Activated CD4-positive, alpha-beta T cell treated with anti-CD3 and anti-CD28 coated beads, Interleukin-2, amount 50 U/mL, for 1 hour (primary cell): ENCODE data around the gene KHDC4.
"Not testable (repeated sequence)": the region's sequence is repeated elsewhere in the genome, so short reads cannot be mapped to it uniquely, and the experiment has no call there.

Experiments used
- DNase-seq: peaks from one replicate; pipeline ENCODE4 v3.0.0-alpha.2; 2020

The KHDC4 gene

DNA sequence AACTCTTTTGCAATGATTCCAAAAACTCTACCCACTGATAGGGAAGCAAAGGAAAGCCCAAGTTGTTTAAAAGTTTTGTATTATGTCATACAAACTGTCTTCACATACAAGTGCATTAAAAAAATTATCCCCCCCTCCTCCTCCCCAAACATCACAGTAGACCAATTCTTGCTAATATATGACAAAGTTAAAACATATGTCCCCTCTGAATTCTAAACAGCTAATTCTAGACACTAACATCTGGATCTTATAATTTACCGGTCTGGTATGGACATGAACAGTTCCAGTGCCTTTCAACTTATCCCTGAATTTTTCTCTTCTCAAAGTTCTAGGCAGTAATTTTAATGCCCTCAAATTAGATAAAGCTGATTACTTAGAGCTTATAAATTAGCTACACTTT is 36.5 kb downstream of the KHDC4 start:
- DNase-seq = no peak

DNA sequence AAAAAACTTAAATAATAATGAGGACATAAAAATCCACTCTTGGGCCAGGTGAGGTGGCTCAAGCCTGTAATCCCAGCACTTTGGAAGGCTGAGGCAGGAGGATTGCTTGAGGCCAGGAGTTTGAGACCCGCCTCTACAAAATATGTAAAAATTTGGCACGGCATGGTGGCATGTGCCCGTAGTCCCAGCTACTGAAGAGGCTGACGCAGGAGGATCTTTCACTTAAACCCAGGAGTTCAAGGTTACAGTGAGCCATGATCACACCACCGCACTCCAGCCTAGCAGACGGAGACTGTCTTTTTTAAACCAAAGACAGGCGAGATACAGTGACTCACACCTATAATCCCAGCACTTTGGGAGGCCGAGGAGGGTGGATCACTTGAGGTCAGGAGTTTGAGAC is 37.7 kb downstream of the KHDC4 start:
- not testable (repeated sequence) for DNase-seq

- DNase-seq = not testable (repeated sequence)
These were observed 38.6 kb downstream of the KHDC4 start for GRCh38 chr1:155895617-155896016.

GRCh38 chr1:155893389-155894142 is 40.6 kb downstream of the KHDC4 start:
- DNase-seq = no peak

DNA sequence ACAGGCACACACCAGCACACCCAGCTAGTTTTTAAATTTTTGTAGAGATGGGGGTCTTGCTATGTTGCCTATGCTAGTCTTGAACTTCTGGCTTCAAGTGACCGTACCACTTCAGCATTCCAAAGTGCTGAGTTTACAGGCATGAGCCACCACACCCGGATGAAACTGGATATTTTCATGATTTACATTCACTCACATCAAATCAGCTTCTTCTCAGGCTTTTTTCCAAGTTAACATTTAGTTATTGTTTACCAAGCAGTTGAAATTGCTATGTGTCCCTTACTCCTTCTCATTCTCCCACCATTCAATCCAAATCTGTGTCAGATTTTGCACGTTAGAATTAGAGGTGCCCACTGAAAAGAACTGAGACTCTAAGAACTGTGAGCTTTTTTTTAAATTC is 41.4 kb downstream of the KHDC4 start:
- no peak for DNase-seq

DNA sequence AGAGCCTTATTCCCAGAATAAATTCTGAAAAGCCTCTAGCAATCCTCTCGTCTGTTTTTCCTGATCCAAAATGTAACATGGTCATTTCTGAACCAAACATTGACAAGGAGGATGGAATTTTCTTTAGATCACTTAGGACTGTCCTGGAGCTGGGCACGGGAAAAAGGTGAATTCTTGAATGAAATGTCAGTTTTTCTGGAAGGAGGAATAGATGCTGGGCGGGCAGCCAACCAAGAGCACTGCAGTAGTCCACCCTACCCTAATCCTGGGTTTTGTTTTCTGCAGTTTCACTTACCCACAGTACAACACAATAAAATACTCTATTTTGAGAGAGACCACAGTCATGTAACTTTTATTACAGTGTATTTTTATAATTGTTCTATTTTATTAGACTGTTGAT is 44.0 kb downstream of the KHDC4 start:
- no peak for DNase-seq

DNA sequence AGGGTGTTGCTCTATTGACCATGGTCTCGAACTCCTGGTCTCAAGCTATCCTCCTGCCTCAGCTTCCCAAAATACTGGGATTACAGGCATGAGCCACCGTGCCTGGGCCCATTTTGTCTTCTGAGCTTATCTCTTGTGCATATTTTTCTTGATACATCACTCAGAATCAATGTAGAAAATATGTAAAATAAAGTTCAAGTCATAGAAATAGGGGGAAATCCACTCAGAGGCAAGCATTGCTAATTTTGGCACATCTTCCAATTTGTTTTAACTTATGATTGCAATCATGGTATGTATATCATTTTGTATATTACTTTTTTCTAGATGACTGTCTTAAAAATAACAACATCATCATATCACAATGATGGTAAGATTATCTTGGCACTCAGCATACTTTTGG is 44.6 kb downstream of the KHDC4 start:
- no peak for DNase-seq

DNA sequence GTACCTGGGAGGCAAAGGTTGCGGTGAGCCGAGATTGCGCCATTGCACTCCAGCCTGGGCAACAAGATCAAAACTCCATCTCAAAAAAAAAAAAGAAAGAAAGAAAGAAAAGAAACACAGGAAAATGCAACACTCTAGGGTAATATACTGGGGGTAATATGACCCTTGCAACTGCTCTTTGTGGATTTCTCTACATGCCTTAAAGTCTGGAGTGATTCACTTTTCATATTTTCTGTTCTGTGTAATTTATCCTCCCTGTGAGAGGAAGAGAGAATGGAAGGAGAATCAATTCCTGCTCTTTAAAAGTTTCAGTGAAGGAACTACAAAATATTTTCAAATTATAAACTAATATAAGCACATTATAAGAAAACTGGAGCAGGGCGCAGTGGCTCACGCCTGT is 45.7 kb downstream of the KHDC4 start:
- no peak for DNase-seq

DNA sequence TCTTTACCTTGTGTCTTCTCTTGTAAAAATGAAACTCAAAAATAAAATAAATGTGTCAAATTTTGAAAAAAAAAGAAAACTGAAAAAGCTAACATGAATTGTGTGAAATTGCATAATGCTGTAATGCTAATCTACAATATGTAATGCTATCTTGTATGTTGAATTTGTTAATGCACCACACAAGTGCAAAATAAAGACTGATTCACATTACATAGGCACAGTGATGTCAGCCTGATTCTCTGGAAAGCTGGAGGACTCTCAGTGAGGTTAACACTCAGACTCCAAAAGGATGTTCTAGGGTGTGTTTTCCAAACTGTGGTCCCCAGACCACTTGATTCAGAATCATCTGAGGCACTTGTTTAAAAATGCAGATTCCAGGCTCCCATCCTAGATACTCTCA is 49.2 kb downstream of the KHDC4 start:
- DNase-seq = no peak

GRCh38 chr1:155884031-155884960 is 49.9 kb downstream of the KHDC4 start:
- no peak for DNase-seq

DNA sequence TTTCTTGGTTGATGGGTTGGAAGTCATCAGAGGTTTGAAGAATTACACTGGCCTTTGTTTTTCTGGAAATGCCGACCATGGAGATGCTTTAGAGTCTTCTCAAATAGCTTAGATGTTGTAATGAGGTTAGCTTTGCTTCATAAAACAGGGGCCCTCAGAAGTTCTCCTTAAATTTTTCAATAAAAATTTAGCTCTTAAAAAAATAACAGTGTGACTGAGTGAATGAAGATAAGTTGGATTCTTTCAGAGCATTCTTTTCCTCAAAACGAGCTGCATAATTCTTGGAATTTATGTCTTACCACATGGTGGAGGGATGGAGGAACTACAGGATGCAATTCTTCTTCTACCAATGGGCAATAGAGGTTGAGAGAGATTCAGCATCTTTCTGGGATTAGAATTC is 51.4 kb downstream of the KHDC4 start:
- DNase-seq = no peak

DNA sequence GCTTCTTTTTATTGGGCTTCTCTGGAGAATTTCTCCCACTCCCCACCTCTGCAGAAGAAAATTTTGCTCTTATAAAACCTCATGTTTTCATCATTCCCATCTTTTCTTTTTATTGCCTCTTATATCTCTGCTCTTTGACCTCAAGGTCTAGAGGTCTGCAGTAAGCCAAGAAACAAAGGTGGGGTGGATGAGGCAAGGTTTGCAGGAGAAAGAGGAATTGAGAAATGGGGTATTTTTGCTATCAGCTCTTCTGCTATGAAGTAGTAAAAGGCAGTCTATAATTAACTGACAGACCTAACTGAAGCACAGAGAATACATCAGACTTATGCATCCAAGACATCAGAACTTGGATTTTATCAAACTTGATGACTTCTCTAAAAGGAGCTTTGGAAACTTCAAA is 52.0 kb downstream of the KHDC4 start:
- no peak for DNase-seq

- DNase-seq = no peak
These were observed 53.3 kb downstream of the KHDC4 start for GRCh38 chr1:155880950-155881349.

DNA sequence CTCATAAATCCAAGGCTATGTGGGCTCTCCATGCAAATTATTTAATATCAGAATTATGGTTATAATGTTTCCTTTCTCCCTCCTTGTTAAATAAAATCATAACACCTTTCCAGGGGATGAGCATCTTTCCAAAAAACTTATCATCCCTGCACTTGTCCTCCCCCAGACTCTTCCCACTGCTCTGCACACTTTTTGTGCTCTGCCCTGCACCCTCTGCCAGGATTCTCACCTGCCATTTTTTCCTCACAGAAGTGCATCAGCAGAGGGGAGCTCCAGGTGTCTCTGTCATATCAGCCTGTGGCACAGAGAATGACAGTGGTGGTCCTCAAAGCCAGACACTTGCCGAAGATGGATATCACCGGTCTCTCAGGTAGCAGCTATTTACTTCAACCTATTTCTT is 54.0 kb downstream of the KHDC4 start:
- DNase-seq = no peak

- DNase-seq = no peak
These were observed 56.3 kb downstream of the KHDC4 start for GRCh38 chr1:155877945-155878344.

GRCh38 chr1:155873860-155874259 is 60.4 kb downstream of the KHDC4 start:
- DNase-seq = no peak

GRCh38 chr1:155872527-155872926 is 61.7 kb downstream of the KHDC4 start:
- no peak for DNase-seq

GRCh38 chr1:155871390-155871789 is 62.8 kb downstream of the KHDC4 start:
- DNase-seq = no peak

DNA sequence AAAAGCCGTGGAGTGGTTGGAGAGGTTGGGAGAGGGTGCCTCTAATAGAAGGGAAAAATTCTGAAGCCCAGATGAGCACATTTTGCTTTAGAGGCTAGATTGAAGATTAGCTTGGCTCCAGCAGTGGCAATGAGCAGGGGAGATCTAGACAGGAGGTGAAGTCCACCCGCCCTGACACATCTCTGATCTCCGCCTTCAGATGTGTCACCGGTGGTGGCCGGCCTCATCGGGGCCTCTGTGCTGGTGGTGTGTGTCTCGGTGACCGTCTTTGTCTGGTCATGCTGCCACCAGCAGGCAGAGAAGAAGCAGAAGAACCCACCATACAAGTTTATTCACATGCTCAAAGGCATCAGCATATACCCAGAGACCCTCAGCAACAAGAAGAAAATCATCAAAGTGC is 66.4 kb downstream of the KHDC4 start:
- no peak for DNase-seq

DNA sequence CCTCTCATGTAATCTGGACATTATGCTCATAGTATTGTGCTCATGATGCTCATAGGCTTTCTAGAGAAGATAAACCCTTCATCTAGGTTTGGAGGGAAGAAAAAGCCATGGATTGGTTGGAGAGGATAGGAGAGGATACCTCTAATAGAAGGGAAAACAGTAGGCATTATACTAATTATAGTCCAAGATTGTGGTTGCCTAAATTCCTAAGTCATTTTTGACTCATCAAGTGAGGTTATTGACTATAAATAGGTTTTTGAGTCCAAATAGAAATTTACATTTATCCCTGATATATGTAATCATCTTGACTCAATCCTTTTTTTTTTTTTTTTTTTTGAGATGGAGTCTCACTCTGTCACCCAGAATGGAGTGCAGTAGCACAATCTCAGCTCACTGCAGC is 69.8 kb downstream of the KHDC4 start:
- DNase-seq = no peak
